CD4-positive, CD25-positive, alpha-beta regulatory T cell (primary cell): Measurements from ENCODE around the gene SCTR. TPM values are rescaled to one million over a fixed set of nuclear protein-coding genes. Genes with fewer than 3 reads are reported as not detected.

ENCODE experiments used
- ATAC-seq, 2 donors: fragments of 150-1000 bp; cut with Tn5 transposase; one replicate each; pipeline ENCODE4 v1.10.0; 2021; ENCODE audit warnings: low read depth in 2 of 2, moderate number of reproducible peaks in 2 of 2, moderate library complexity in 1 of 2
- DNase-seq, 3 donors: peaks; one replicate each; pipeline versions ENCODE4 v3.0.0 to v3.0.0-alpha.2; 2012 to 2022; ENCODE audit warnings: mixed read lengths in 1 of 3
- H3K27ac ChIP-seq: one replicate; pipeline ENCODE4 v1.7.0; 2013; ENCODE audit warnings: mild to moderate bottlenecking, low read length; ENCODE audit not compliant: insufficient read depth, poor library complexity, severe bottlenecking
- H3K27me3 ChIP-seq: one replicate; pipeline ENCODE4 v1.7.0; 2013; ENCODE audit warnings: low read length; ENCODE audit not compliant: control insufficient read depth, insufficient read depth
- H3K36me3 ChIP-seq: one replicate; pipeline ENCODE4 v1.7.0; 2013; ENCODE audit warnings: mild to moderate bottlenecking, low read length, moderate library complexity; ENCODE audit not compliant: control insufficient read depth, insufficient read depth
- H3K4me1 ChIP-seq: 2 replicates; pipeline ENCODE4 v1.7.0; 2013; ENCODE audit warnings: mild to moderate bottlenecking, low read length; ENCODE audit not compliant: insufficient read depth, control insufficient read depth, poor library complexity, severe bottlenecking
- H3K4me3 ChIP-seq: one replicate; pipeline ENCODE4 v1.7.0; 2013; ENCODE audit warnings: low read depth, mild to moderate bottlenecking, low read length, moderate library complexity
- H3K9me3 ChIP-seq, 2 experiments: 1 replicate in 1 of 2; 2 replicates in 1 of 2; pipeline ENCODE4 v1.7.0; 2013; ENCODE audit warnings: low read length in 2 of 2, mild to moderate bottlenecking in 1 of 2, moderate library complexity in 1 of 2; ENCODE audit not compliant: control insufficient read depth in 2 of 2
- H3K27ac Mint-ChIP-seq, 3 donors: one replicate each; pipeline ENCODE4 v1.8.0; 2020 to 2022; ENCODE audit warnings: mild to moderate bottlenecking in 3 of 3, mixed read lengths in 3 of 3, moderate library complexity in 2 of 3
- H3K27me3 Mint-ChIP-seq: one replicate; pipeline ENCODE4 v1.8.0; 2022; ENCODE audit warnings: mild to moderate bottlenecking, mixed read lengths
- H3K36me3 Mint-ChIP-seq: one replicate; pipeline ENCODE4 v1.8.0; 2020; ENCODE audit warnings: mixed read lengths
- H3K4me1 Mint-ChIP-seq, 4 donors: one replicate each; pipeline ENCODE4 v1.8.0; 2020 to 2022; ENCODE audit warnings: mixed read lengths in 4 of 4, mild to moderate bottlenecking in 1 of 4
- H3K4me3 Mint-ChIP-seq, 4 donors: one replicate each; pipeline ENCODE4 v1.8.0; 2020 to 2022; ENCODE audit warnings: mild to moderate bottlenecking in 4 of 4, mixed read lengths in 4 of 4, moderate library complexity in 3 of 4
- H3K9me3 Mint-ChIP-seq, 7 donors: one replicate each; pipeline ENCODE4 v1.8.0; 2020 to 2022; ENCODE audit warnings: mixed read lengths in 7 of 7, mild to moderate bottlenecking in 3 of 7, moderate library complexity in 2 of 7
- polyA plus RNA-seq, 4 donors: library from polyadenylated mRNA; unstranded; fragments of 300-500 nt; fragmentation: Illumina TruSeq; gene quantifications; one replicate each; pipeline ENCODE4 v1.2.3, GENCODE V29; 2021
- total RNA-seq: library from RNA; stranded (reverse); gene quantifications from one replicate; pipeline ENCODE4 v1.2.3, GENCODE V29; 2022

SCTR gene
- total and polyA plus RNA-seq, 5 donors from 2014 or later: not detected

GRCh38 chr2:119474371-119475224 is 49.7 kb downstream of the SCTR start:
- DNase-seq: no peak
- H3K4me1 ChIP-seq: no peaks in the 10 kb centered on the region
- Mint-ChIP-seq H3K4me1 (no peaks in the 10 kb centered on the region), H3K27me3 (no peaks in the 10 kb centered on the region), H3K9me3 (peaks cover 0 to 2% (median 0%) of the 10 kb centered on the region in 7 donors), H3K36me3 (no peaks in the 10 kb centered on the region), H3K27ac (no peak overlapping the region), H3K4me3 (no peak overlapping the region)
- no peaks in the 10 kb centered on the region for H3K36me3 ChIP-seq
- no peak overlapping the region for H3K27ac ChIP-seq
- no peaks in the 10 kb centered on the region for H3K9me3 ChIP-seq
- no peaks in the 10 kb centered on the region for H3K27me3 ChIP-seq
- no peak for ATAC-seq
- no peak overlapping the region for H3K4me3 ChIP-seq

- H3K27ac ChIP-seq: no peak overlapping the region
- no peaks in the 10 kb centered on the region for H3K27me3 ChIP-seq
- peaks cover 0 to 2% (median 0%) of the 10 kb centered on the region in 7 donors for H3K9me3 Mint-ChIP-seq
- no peaks in the 10 kb centered on the region for H3K9me3 ChIP-seq
- no peaks in the 10 kb centered on the region for H3K27me3 Mint-ChIP-seq
- H3K4me1 ChIP-seq: no peaks in the 10 kb centered on the region
- ATAC-seq (no peak), DNase-seq (no peak)
- H3K27ac Mint-ChIP-seq: no peak overlapping the region
- no peak overlapping the region for H3K4me3 Mint-ChIP-seq
- no peaks in the 10 kb centered on the region for H3K36me3 Mint-ChIP-seq
- no peaks in the 10 kb centered on the region for H3K36me3 ChIP-seq
- no peaks in the 10 kb centered on the region for H3K4me1 Mint-ChIP-seq
- no peak overlapping the region for H3K4me3 ChIP-seq
Measured at GRCh38 chr2:119473621-119474370, 50.5 kb downstream of the SCTR start.

GRCh38 chr2:119472749-119473148 is 51.5 kb downstream of the SCTR start:
- Histone ChIP-seq H3K27ac (no peak overlapping the region), H3K27me3 (no peaks in the 10 kb centered on the region), H3K9me3 (no peaks in the 10 kb centered on the region), H3K4me1 (no peaks in the 10 kb centered on the region), H3K4me3 (no peak overlapping the region), H3K36me3 (no peaks in the 10 kb centered on the region)
- DNase-seq (no peak), ATAC-seq (no peak)
- Mint-ChIP-seq H3K27me3 (peaks cover 5% of the 10 kb centered on the region), H3K9me3 (peaks cover 0 to 2% (median 0%) of the 10 kb centered on the region in 7 donors), H3K4me1 (no peaks in the 10 kb centered on the region), H3K4me3 (no peak overlapping the region), H3K36me3 (no peaks in the 10 kb centered on the region), H3K27ac (no peak overlapping the region)

GRCh38 chr2:119469661-119470297 is 54.5 kb downstream of the SCTR start:
- ATAC-seq (no peak), DNase-seq (no peak)
- Histone ChIP-seq H3K36me3 (no peaks in the 10 kb centered on the region), H3K27ac (no peak overlapping the region), H3K9me3 (no peaks in the 10 kb centered on the region), H3K27me3 (no peaks in the 10 kb centered on the region), H3K4me3 (no peak overlapping the region), H3K4me1 (no peaks in the 10 kb centered on the region)
- H3K4me3 Mint-ChIP-seq: no peak overlapping the region
- no peaks in the 10 kb centered on the region for H3K4me1 Mint-ChIP-seq
- no peaks in the 10 kb centered on the region for H3K36me3 Mint-ChIP-seq
- peaks cover 5% of the 10 kb centered on the region for H3K27me3 Mint-ChIP-seq
- H3K27ac Mint-ChIP-seq: no peak overlapping the region
- H3K9me3 Mint-ChIP-seq: peaks cover 0 to 2% (median 0%) of the 10 kb centered on the region in 7 donors

- no peaks in the 10 kb centered on the region for H3K36me3 ChIP-seq
- Mint-ChIP-seq H3K36me3 (no peaks in the 10 kb centered on the region), H3K27ac (no peak overlapping the region), H3K4me1 (no peaks in the 10 kb centered on the region), H3K27me3 (peaks cover 9% of the 10 kb centered on the region), H3K4me3 (no peak overlapping the region), H3K9me3 (peaks cover 0 to 2% (median 0%) of the 10 kb centered on the region in 7 donors)
- H3K9me3 ChIP-seq: no peaks in the 10 kb centered on the region
- H3K27ac ChIP-seq: no peak overlapping the region
- ATAC-seq (no peak), DNase-seq (no peak)
- H3K4me3 ChIP-seq: no peak overlapping the region
- H3K27me3 ChIP-seq: no peaks in the 10 kb centered on the region
- H3K4me1 ChIP-seq: no peaks in the 10 kb centered on the region
Measured at GRCh38 chr2:119469131-119469530, 55.2 kb downstream of the SCTR start.

GRCh38 chr2:119468154-119468955 is 55.9 kb downstream of the SCTR start:
- DNase-seq (no peak), ATAC-seq (no peak)
- Histone ChIP-seq H3K9me3 (no peaks in the 10 kb centered on the region), H3K27me3 (no peaks in the 10 kb centered on the region), H3K36me3 (no peaks in the 10 kb centered on the region), H3K27ac (no peak overlapping the region), H3K4me1 (no peaks in the 10 kb centered on the region), H3K4me3 (no peak overlapping the region)
- Mint-ChIP-seq H3K27ac (no peak overlapping the region), H3K4me3 (no peak overlapping the region), H3K4me1 (no peaks in the 10 kb centered on the region), H3K27me3 (peaks cover 11% of the 10 kb centered on the region), H3K9me3 (no peaks in the 10 kb centered on the region), H3K36me3 (no peaks in the 10 kb centered on the region)

- ATAC-seq (no peak), DNase-seq (no peak)
- H3K36me3 ChIP-seq: no peaks in the 10 kb centered on the region
- Mint-ChIP-seq H3K9me3 (no peaks in the 10 kb centered on the region), H3K27me3 (peaks cover 11% of the 10 kb centered on the region), H3K36me3 (no peaks in the 10 kb centered on the region), H3K4me1 (no peaks in the 10 kb centered on the region), H3K27ac (no peak overlapping the region), H3K4me3 (no peak overlapping the region)
- H3K4me3 ChIP-seq: no peak overlapping the region
- no peaks in the 10 kb centered on the region for H3K9me3 ChIP-seq
- no peaks in the 10 kb centered on the region for H3K4me1 ChIP-seq
- no peak overlapping the region for H3K27ac ChIP-seq
- H3K27me3 ChIP-seq: no peaks in the 10 kb centered on the region
Measured at GRCh38 chr2:119466373-119466772, 57.9 kb downstream of the SCTR start.
